Measurements from ENCODE around the gene LDAH. TPM values are rescaled to one million over a fixed set of nuclear protein-coding genes. Genes with fewer than 3 reads are reported as not detected.

LDAH gene
- total RNA-seq (2014; rRNA removed; shearing (Covaris generic)) (27.6 and 42.1 TPM in 2 replicates), polyA plus RNA-seq (2016; fragmentation: Nextera tagmentation; extraction: Ambion mirVana) (11.4 and 13.2 TPM in 2 replicates)

GRCh38 chr2:20822535-20823490 is at the start of gene LDAH:
Gene LDAH (minus strand): TSS chr2:20823101. CDS start chr2:20801463, 21,638 bp downstream.
- TF ChIP-seq EZH2phosphoT487 (IDR thresholded peaks at IDR 0.05; ENCODE audit: insufficient read depth, low read depth) (no peak), EZH2 (IDR thresholded peaks at IDR 0.05; ENCODE audit: insufficient read depth, poor library complexity, severe bottlenecking) (no peak)
- peaks cover 7% of the 10 kb centered on the region; the same call in 1 of the 2 replicates for H3K4me1 ChIP-seq (ENCODE audit: insufficient read depth)
- peak within 1 kb of the TSS; percentile 99 for H3K4me2 ChIP-seq (ENCODE audit: unreplicated experiment)
- H2AFZ ChIP-seq = peak within 1 kb of the TSS; percentile 100
- H3K9me3 ChIP-seq (ENCODE audit: low read depth) = no peaks in the 10 kb centered on the region
- H3K27me3 ChIP-seq (replicated peaks; ENCODE audit: insufficient read depth) = no peaks in the 10 kb centered on the region
- H3K4me3 ChIP-seq = peak within 1 kb of the TSS; percentile 95
- peak; percentile 94 for DNase-seq
- in situ Hi-C loops (cut with MboI) = no loop called here
- WGBS, 2 experiments (ENCODE audit: low coverage in 1 of 2, low lambda C conversion rate in 2 of 2, missing lambda C conversion rate in 2 of 2) = 1% methylated on average over 38 to 46 of the region's 46 CpGs
- H4K20me1 ChIP-seq (ENCODE audit: insufficient read depth) = no peaks in the 10 kb centered on the region
- H3K27ac ChIP-seq = peak within 1 kb of the TSS; percentile 81
- peaks cover 29% of the 10 kb centered on the region for H3K79me2 ChIP-seq (ENCODE audit: insufficient read depth)
- no peaks in the 10 kb centered on the region for H3F3A ChIP-seq (ENCODE audit: insufficient read depth)
- H3K9ac ChIP-seq = peak within 1 kb of the TSS; percentile 93
- H3K36me3 ChIP-seq (ENCODE audit: low read depth) = no peaks in the 10 kb centered on the region
- H3K9me2 ChIP-seq (ENCODE audit: insufficient read depth) = no peaks in the 10 kb centered on the region

GRCh38 chr2:20868377-20868776 is 45.5 kb upstream of the LDAH start:
- no peak overlapping the region for H2AFZ ChIP-seq
- H3K36me3 ChIP-seq (ENCODE audit: low read depth) = no peaks in the 10 kb centered on the region
- no peak for DNase-seq
- no peak overlapping the region for H3K9ac ChIP-seq
- no peaks in the 10 kb centered on the region for H3K79me2 ChIP-seq (ENCODE audit: insufficient read depth)
- no peak overlapping the region for H3K4me2 ChIP-seq (ENCODE audit: unreplicated experiment)
- H3K9me3 ChIP-seq (ENCODE audit: low read depth) = no peaks in the 10 kb centered on the region
- H3K4me1 ChIP-seq (ENCODE audit: insufficient read depth) = no peaks in the 10 kb centered on the region
- no peak overlapping the region for H3K27ac ChIP-seq
- H3K27me3 ChIP-seq (replicated peaks; ENCODE audit: insufficient read depth) = no peaks in the 10 kb centered on the region
- H3F3A ChIP-seq (ENCODE audit: insufficient read depth) = no peaks in the 10 kb centered on the region
- TF ChIP-seq EZH2 (IDR thresholded peaks at IDR 0.05; ENCODE audit: insufficient read depth, poor library complexity, severe bottlenecking) (no peak), EZH2phosphoT487 (IDR thresholded peaks at IDR 0.05; ENCODE audit: insufficient read depth, low read depth) (no peak)
- H3K4me3 ChIP-seq = no peak overlapping the region
- WGBS, 2 experiments (ENCODE audit: low coverage in 1 of 2, low lambda C conversion rate in 2 of 2, missing lambda C conversion rate in 2 of 2) = 0% methylated on average over 2 of the region's 2 CpGs
- in situ Hi-C loops (cut with MboI) = no loop called here
- no peaks in the 10 kb centered on the region for H3K9me2 ChIP-seq (ENCODE audit: insufficient read depth)
- no peaks in the 10 kb centered on the region for H4K20me1 ChIP-seq (ENCODE audit: insufficient read depth)

- no peak overlapping the region for H3K27ac ChIP-seq
- TF ChIP-seq EZH2 (IDR thresholded peaks at IDR 0.05; ENCODE audit: insufficient read depth, poor library complexity, severe bottlenecking) = no peak
- TF ChIP-seq EZH2phosphoT487 (IDR thresholded peaks at IDR 0.05; ENCODE audit: insufficient read depth, low read depth) = no peak
- H3K4me2 ChIP-seq (ENCODE audit: unreplicated experiment) = no peak overlapping the region
- H2AFZ ChIP-seq = no peak overlapping the region
- WGBS, 2 experiments (ENCODE audit: low coverage in 1 of 2, low lambda C conversion rate in 2 of 2, missing lambda C conversion rate in 2 of 2) = 24 to 26% methylated on average over 6 of the region's 6 CpGs
- no peaks in the 10 kb centered on the region for H3F3A ChIP-seq (ENCODE audit: insufficient read depth)
- no peaks in the 10 kb centered on the region for H3K4me1 ChIP-seq (ENCODE audit: insufficient read depth)
- H3K36me3 ChIP-seq (ENCODE audit: low read depth) = no peaks in the 10 kb centered on the region
- H3K9me3 ChIP-seq (ENCODE audit: low read depth) = no peaks in the 10 kb centered on the region
- no peaks in the 10 kb centered on the region for H3K79me2 ChIP-seq (ENCODE audit: insufficient read depth)
- H3K9me2 ChIP-seq (ENCODE audit: insufficient read depth) = no peaks in the 10 kb centered on the region
- no peak for DNase-seq
- no peak overlapping the region for H3K4me3 ChIP-seq
- H3K27me3 ChIP-seq (replicated peaks; ENCODE audit: insufficient read depth) = no peaks in the 10 kb centered on the region
- no peaks in the 10 kb centered on the region for H4K20me1 ChIP-seq (ENCODE audit: insufficient read depth)
- H3K9ac ChIP-seq = no peak overlapping the region
- in situ Hi-C loops (cut with MboI) = no loop called here
Observed at GRCh38 chr2:20862850-20863249, 39.9 kb upstream of the LDAH start.

- no peaks in the 10 kb centered on the region for H3K79me2 ChIP-seq (ENCODE audit: insufficient read depth)
- no peak overlapping the region for H3K27ac ChIP-seq
- DNase-seq = no peak
- no peak overlapping the region for H3K9ac ChIP-seq
- in situ Hi-C loops (cut with MboI) = no loop called here
- TF ChIP-seq EZH2 (IDR thresholded peaks at IDR 0.05; ENCODE audit: insufficient read depth, poor library complexity, severe bottlenecking) (no peak), EZH2phosphoT487 (IDR thresholded peaks at IDR 0.05; ENCODE audit: insufficient read depth, low read depth) (no peak)
- no peaks in the 10 kb centered on the region for H3K9me2 ChIP-seq (ENCODE audit: insufficient read depth)
- H3K4me1 ChIP-seq (ENCODE audit: insufficient read depth) = no peaks in the 10 kb centered on the region
- 26 to 31% methylated on average over 4 of the region's 4 CpGs for WGBS, 2 experiments (ENCODE audit: low coverage in 1 of 2, low lambda C conversion rate in 2 of 2, missing lambda C conversion rate in 2 of 2)
- no peaks in the 10 kb centered on the region for H3K27me3 ChIP-seq (replicated peaks; ENCODE audit: insufficient read depth)
- H2AFZ ChIP-seq = no peak overlapping the region
- no peak overlapping the region for H3K4me3 ChIP-seq
- no peaks in the 10 kb centered on the region for H4K20me1 ChIP-seq (ENCODE audit: insufficient read depth)
- H3F3A ChIP-seq (ENCODE audit: insufficient read depth) = no peaks in the 10 kb centered on the region
- H3K4me2 ChIP-seq (ENCODE audit: unreplicated experiment) = no peak overlapping the region
- H3K9me3 ChIP-seq (ENCODE audit: low read depth) = no peaks in the 10 kb centered on the region
- no peaks in the 10 kb centered on the region for H3K36me3 ChIP-seq (ENCODE audit: low read depth)
Observed at GRCh38 chr2:20855456-20855855, 32.6 kb upstream of the LDAH start.

All from GM23248 (cell line).